Measurements from ENCODE around the gene TOX2.

The TOX2 gene

DNA sequence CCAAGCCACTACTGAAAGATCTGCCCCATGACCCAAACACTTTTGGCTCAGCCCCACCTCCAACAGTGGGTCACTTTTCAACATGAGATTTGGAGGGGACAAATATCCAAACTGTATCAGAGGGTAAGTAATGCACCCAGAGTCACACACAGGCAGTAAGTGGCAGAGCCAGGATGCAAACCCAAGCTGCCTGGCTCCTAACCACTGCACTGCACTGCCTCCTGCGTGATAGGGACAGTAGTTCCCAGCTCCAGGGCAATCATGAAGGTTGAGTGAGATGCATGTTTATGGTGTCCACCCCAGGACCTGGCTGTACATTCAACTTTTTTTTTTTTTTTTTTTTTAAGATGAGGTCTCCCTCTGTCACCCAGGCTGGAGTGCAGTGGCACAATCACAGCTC, 88.2 kb downstream of the TOX2 start:
- no peak for TF ChIP-seq ZFX (IDR thresholded peaks at IDR 0.05; ENCODE audit: borderline replicate concordance)
- TF ChIP-seq, protein P1, sequence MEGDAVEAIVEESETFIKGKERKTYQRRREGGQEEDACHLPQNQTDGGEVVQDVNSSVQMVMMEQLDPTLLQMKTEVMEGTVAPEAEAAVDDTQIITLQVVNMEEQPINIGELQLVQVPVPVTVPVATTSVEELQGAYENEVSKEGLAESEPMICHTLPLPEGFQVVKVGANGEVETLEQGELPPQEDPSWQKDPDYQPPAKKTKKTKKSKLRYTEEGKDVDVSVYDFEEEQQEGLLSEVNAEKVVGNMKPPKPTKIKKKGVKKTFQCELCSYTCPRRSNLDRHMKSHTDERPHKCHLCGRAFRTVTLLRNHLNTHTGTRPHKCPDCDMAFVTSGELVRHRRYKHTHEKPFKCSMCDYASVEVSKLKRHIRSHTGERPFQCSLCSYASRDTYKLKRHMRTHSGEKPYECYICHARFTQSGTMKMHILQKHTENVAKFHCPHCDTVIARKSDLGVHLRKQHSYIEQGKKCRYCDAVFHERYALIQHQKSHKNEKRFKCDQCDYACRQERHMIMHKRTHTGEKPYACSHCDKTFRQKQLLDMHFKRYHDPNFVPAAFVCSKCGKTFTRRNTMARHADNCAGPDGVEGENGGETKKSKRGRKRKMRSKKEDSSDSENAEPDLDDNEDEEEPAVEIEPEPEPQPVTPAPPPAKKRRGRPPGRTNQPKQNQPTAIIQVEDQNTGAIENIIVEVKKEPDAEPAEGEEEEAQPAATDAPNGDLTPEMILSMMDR (IDR thresholded peaks at IDR 0.05) = no peak
- no peak overlapping the region for H3K27ac ChIP-seq

DNA sequence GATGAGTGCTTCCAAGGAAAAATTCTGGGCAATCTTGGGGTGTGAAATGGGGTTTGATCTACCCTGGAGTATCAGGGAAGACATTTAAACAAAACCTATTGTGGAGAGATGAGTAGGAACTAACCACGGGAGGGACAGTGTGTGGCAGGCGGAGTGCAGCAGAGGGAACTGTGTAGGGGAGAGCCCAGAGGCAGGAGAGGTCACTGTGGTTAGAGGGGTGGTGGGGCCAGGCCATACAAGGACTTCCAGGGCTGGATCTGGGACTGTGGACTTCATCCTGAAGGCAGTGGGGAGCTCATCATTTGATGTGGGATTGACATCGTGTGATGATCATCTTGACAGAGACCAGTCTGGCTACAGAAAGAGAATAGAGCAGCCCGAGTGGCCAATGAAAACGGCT, 89.0 kb downstream of the TOX2 start:
- H3K27ac ChIP-seq = no peak overlapping the region
- TF ChIP-seq, protein P1 (IDR thresholded peaks at IDR 0.05) = no peak
- no peak for TF ChIP-seq ZFX (IDR thresholded peaks at IDR 0.05; ENCODE audit: borderline replicate concordance)

DNA sequence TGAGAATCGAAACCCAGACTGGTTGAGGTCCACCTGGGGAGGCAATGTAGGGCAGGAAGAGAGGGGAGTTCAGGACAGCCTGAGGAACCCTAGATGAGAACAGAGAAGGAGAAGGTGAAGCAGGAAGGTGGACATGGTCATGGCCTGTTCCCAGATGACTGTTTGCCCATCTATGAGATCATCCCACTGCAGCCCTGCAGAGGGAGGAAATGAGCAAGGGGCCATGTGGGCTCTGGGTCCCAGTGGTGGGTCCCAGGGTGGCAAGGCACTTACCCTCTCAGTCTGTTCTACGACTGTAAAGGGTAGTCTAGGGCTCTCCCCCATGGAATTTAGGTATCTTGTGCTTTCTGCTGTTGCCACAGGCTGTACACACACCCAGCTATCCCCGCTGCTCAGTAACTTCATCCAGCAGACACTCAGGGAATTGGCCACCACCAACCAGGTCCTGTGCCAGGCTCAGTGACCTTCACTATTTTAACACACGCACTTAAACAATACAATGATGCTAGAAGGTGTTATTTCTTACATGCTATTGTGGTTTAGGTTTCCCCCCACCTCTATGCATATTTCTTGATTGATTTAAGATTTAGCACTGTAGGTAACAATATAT, 89.8 kb downstream of the TOX2 start:
- H3K27ac ChIP-seq = no peak overlapping the region
- TF ChIP-seq ZFX (IDR thresholded peaks at IDR 0.05; ENCODE audit: borderline replicate concordance) = no peak
- TF ChIP-seq, protein P1 (IDR thresholded peaks at IDR 0.05) = no peak

DNA sequence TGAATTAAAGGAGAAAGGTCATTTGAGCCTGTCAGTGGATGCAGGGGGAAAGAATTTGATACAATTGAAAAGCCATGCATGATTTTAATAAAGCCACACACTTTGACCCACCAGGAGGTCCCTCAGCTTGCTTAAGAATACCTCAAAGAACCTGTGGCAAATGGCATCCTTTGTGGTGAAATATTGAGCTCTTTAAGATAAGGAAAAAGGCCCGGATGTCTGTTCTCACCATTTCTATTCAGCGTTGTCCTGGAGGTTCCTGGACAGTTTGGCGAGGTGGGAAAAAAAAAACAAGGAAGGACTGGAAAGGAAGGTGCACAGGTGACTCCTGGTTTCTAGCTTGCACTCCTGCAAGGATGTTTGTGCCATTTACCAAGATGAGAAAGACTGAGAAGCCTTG, 91.0 kb downstream of the TOX2 start:
- H3K27ac ChIP-seq = no peak overlapping the region

GRCh38 chr20:44006126-44006525, 91.5 kb downstream of the TOX2 start:
- TF ChIP-seq, protein P1 (IDR thresholded peaks at IDR 0.05) = no peak
- no peak for TF ChIP-seq ZFX (IDR thresholded peaks at IDR 0.05; ENCODE audit: borderline replicate concordance)
- no peak overlapping the region for H3K27ac ChIP-seq

More for the DNA sequence above, 91.0 kb downstream of the TOX2 start:
- no peak for TF ChIP-seq ZFX (IDR thresholded peaks at IDR 0.05; ENCODE audit: borderline replicate concordance)
- TF ChIP-seq, protein P1 (IDR thresholded peaks at IDR 0.05) = no peak

DNA sequence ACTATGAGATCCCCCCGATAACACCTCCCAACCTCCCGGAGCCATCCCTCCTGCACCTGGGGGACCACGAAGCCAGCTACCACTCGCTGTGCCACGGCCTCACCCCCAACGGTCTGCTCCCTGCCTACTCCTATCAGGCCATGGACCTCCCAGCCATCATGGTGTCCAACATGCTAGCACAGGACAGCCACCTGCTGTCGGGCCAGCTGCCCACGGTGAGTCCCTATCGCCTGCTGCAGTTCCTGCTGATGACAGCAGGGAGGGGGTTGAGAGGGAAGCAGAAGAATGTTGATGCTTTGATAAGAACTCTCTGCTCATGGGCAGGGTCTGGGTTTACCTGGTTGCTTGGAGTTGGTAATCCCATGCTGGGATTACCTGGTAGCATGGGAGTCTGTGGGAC, 91.9 kb downstream of the TOX2 start:
- H3K27ac ChIP-seq = no peak overlapping the region
- TF ChIP-seq, protein P1 (IDR thresholded peaks at IDR 0.05) = no peak
- no peak for TF ChIP-seq ZFX (IDR thresholded peaks at IDR 0.05; ENCODE audit: borderline replicate concordance)

GRCh38 chr20:44008806-44009678, 94.4 kb downstream of the TOX2 start:
- TF ChIP-seq, protein P1 (IDR thresholded peaks at IDR 0.05) = no peak
- TF ChIP-seq ZFX (IDR thresholded peaks at IDR 0.05; ENCODE audit: borderline replicate concordance) = no peak
- no peak overlapping the region for H3K27ac ChIP-seq

Data from 22Rv1 (cell line).